ENCODE results near the gene IGF1R. TPM values are rescaled to one million over a fixed set of nuclear protein-coding genes. Genes with fewer than 3 reads are reported as not detected.

IGF1R gene
- total and polyA plus RNA-seq, 2 of the 8 experiments (the other 6 are each of a cell fraction or from before 2014, with no cell fraction given), result 32.9 to 109 TPM

DNA sequence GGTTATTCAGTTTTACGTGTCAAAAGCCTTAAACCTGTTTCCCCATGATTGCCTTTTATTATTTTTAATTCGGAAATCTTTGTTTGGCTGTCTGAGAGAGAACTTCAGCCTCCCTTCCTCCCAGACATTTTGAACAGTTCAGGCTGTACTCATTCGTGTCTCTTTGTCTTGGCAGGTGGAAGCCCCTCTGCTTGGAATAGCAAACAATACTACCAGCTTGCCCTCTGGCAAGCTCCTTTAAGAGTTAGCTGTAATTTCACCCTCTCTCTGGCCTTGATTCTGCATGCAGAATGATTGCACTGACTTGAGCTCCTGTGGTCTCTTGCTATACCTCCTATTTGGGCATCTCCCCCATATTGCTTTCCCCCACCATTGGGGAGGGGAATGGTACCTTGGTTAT, 11.7 kb downstream of the IGF1R start:
- 72% methylated on average over 3 of the region's 3 CpGs; no CpG with 5 or more reads in 1 of the 2 experiments for WGBS, 2 experiments (ENCODE audit: extremely low coverage in 1 of 2, insufficient coverage in 1 of 2, insufficient read length in 1 of 2, insufficient replicate concordance in 2 of 2, low coverage in 1 of 2, low lambda C conversion rate in 2 of 2, missing lambda C conversion rate in 1 of 2)
- no peak for FAIRE-seq
- TF ChIP-seq NRF1 (IDR thresholded peaks at IDR 0.05; ENCODE audit: low read depth, low read length), result no peak
- no peak for TF ChIP-seq KDM5A (IDR thresholded peaks at IDR 0.05; ENCODE audit: low read length)
- no peak for TF ChIP-seq CHD2 (IDR thresholded peaks at IDR 0.05; ENCODE audit: low read length)
- no peak for TF ChIP-seq POLR2AphosphoS5 (IDR thresholded peaks at IDR 0.05; ENCODE audit: low read depth, low read length)
- TF ChIP-seq RNF2 (IDR thresholded peaks at IDR 0.05; ENCODE audit: borderline replicate concordance, low read depth, low read length, missing control alignments, poor library complexity, severe bottlenecking), result no peak
- TF ChIP-seq KDM4A (IDR thresholded peaks at IDR 0.05; ENCODE audit: low read depth, low read length, severe bottlenecking), result no peak
- no peak for TF ChIP-seq CBX8 (IDR thresholded peaks at IDR 0.05; ENCODE audit: borderline replicate concordance, low read depth, low read length)
- no peak for TF ChIP-seq FOSL1 (IDR thresholded peaks at IDR 0.05; ENCODE audit: insufficient read depth, low read depth, low read length)
- no peak for TF ChIP-seq POU5F1 (IDR thresholded peaks at IDR 0.05; ENCODE audit: low read depth, low read length)
- TF ChIP-seq CREB1 (IDR thresholded peaks at IDR 0.05), result no peak
- no peak for TF ChIP-seq RAD21 (IDR thresholded peaks at IDR 0.05 in 1 of 2, conservative IDR thresholded peaks at IDR 0.05 in 1 of 2; ENCODE audit: low read depth in 2 of 2, low read length in 2 of 2)

More for the DNA sequence above, 11.7 kb downstream of the IGF1R start:
- no peak overlapping the region for H4K91ac ChIP-seq (replicated peaks; ENCODE audit: insufficient read length, low read length)
- H2BK20ac ChIP-seq (ENCODE audit: low read length), result no peak overlapping the region
- H3K4me2 ChIP-seq (ENCODE audit: insufficient read depth in 1 of 2, low read depth in 2 of 2, low read length in 2 of 2), result no peak overlapping the region
- H3K27ac ChIP-seq (ENCODE audit: low read depth, low read length), result no peak overlapping the region
- H3K56ac ChIP-seq (replicated peaks; ENCODE audit: insufficient read length, low read depth, low read length), result no peak overlapping the region
- H3K36me3 ChIP-seq (ENCODE audit: control insufficient read depth in 2 of 4, insufficient read depth in 4 of 4, low read length in 3 of 4), result no peaks in the 10 kb centered on the region
- H3K79me1 ChIP-seq (ENCODE audit: low read depth, low read length), result peaks cover 23% of the 10 kb centered on the region
- ChIA-PET CTCF (ENCODE audit: partially characterized antibody) (interaction anchor here (0.6 to 11.6 kb wide), 58 partner anchors 7 to 713 kb away, joined by 3 to 124 read pairs (median 5); partner anchors contain the start of gene IGF1R), POLR2A (ENCODE audit: partially characterized antibody) (interaction anchor here (0.6 to 2.6 kb wide), 4 partner anchors 9 to 139 kb away, joined by 3 to 16 read pairs (median 3); no protein-coding TSS in a partner anchor)
- H3K23ac ChIP-seq (ENCODE audit: insufficient read length), result no peak overlapping the region
- H3K18ac ChIP-seq (ENCODE audit: extremely low read depth, low read length), result no peak overlapping the region
- no peak overlapping the region for H2BK5ac ChIP-seq (ENCODE audit: low read depth, low read length)
- H3K79me2 ChIP-seq (ENCODE audit: control insufficient read depth in 1 of 2, insufficient read depth in 2 of 2, low read length in 2 of 2), result peaks cover 33 to 99% of the 10 kb centered on the region in 2 experiments
- H3K9ac ChIP-seq (replicated peaks in 1 of 4; ENCODE audit: extremely low read depth in 1 of 4, low read depth in 3 of 4, low read length in 3 of 4), result no peak overlapping the region
- peaks cover 36 to 44% of the 10 kb centered on the region in 2 experiments for H4K20me1 ChIP-seq (replicated peaks in 1 of 2; ENCODE audit: control insufficient read depth in 1 of 2, insufficient read depth in 2 of 2, low read length in 2 of 2)
- no peaks in the 10 kb centered on the region for H3K23me2 ChIP-seq (ENCODE audit: low read depth, low read length)
- H3K27me3 ChIP-seq (replicated peaks in 1 of 4; ENCODE audit: control insufficient read depth in 3 of 4, extremely low read depth in 1 of 4, insufficient read depth in 3 of 4, low read length in 3 of 4), result no peaks in the 10 kb centered on the region
- H2BK12ac ChIP-seq (ENCODE audit: low read depth, low read length), result no peak overlapping the region
- no peak overlapping the region for H3K4ac ChIP-seq (replicated peaks; ENCODE audit: insufficient read length, low read depth, low read length)
- no peak overlapping the region for H2AFZ ChIP-seq (ENCODE audit: low read length)
- no peak overlapping the region for H2AK5ac ChIP-seq (ENCODE audit: low read depth, low read length)
- no peak overlapping the region for H3K4me3 ChIP-seq (ENCODE audit: extremely low read depth in 1 of 4, insufficient read depth in 2 of 4, low read depth in 3 of 4, low read length in 4 of 4)
- DNase-seq (ENCODE audit: low read depth in 1 of 2, low spot score in 2 of 2), result peak in 1 of 2 experiments; percentile 33
- no peak overlapping the region for H4K5ac ChIP-seq (ENCODE audit: insufficient read length, low read depth, low read length)
- no peak overlapping the region for H2BK15ac ChIP-seq (ENCODE audit: low read length)
- H3K4me1 ChIP-seq (replicated peaks in 1 of 4; ENCODE audit: control insufficient read depth in 3 of 4, insufficient read depth in 4 of 4, low read length in 3 of 4), result peaks cover 8 to 27% (median 23%) of the 10 kb centered on the region in 4 experiments
- H4K8ac ChIP-seq (ENCODE audit: extremely low read depth, insufficient read depth, low read length), result no peak overlapping the region
- H3K14ac ChIP-seq (ENCODE audit: insufficient read length), result no peak overlapping the region
- H3K9me3 ChIP-seq (ENCODE audit: insufficient read depth in 2 of 2, low read depth in 1 of 2, low read length in 1 of 2), result no peaks in the 10 kb centered on the region
- no peak overlapping the region for H2BK120ac ChIP-seq (replicated peaks; ENCODE audit: low read depth, low read length)
